AG08395 (cell line): Measurements from ENCODE around the gene CBX6.

Experiments
- DNase-seq: peaks from one replicate; pipeline ENCODE4 v3.0.0; 2012; ENCODE audit warnings: mixed read lengths, low spot score

CBX6 gene

DNA sequence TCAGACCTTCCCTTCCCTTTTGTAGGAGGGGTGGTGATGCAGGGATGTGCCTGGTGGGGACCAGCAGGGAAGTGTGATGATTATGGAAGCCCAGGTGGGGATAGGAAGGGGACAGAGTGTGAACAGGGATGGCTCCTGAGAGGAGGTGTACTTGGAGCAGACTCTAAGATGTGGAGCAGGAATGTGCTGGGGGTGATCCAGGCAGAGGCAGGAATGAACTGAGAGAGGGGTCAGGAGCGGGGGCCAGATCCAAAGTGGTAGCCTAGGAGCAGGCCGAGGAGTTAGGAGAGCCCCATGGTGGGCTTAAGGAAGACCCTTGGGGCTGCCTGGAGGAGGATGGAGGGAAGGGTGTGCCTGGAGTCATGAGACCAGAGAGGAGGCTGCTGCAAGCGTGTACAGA, 31.9 kb downstream of the CBX6 start:
- no peak for DNase-seq

DNA sequence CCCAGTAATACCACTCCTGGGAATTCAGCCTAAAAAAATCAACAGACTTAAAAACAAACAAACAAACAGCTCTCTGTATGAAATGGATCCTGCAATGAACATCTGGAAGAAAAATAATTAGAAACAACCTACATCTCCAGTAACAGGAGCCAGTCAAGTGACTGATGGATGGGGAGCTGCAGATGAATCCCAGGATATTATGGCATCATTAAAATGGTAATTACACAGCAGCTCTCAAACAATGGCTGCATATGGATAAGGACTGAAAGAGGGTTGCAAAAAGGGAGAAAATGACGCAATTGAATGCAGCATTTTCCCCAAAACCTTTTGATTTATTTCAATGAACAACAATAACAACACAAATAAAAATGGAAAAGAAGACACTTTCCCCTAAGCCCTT, 32.3 kb downstream of the CBX6 start:
- no peak for DNase-seq

DNA sequence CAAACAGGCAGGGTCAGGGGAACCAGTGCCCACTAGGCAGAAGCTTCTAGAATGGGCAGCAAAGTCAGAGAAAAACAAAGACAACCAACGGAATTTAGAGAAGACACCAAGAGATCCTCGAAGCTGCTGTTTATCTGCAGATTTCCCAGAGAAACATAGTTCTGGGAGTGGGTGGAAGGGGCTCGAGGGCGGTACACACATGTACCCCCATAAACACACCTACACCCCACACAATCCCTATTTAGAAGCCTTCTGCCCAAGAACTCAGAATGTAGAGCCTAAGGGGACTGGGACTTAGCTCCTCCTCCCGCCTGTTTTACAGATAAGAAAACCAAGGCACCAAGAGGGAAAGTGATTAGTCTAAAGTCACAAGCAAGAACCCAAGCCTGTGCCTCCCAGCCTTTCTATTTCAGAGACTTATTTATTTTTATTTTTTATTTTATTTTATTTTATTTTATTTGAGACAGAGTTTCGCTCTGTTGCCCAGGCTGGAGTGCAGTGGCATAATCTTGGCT, 34.5 kb downstream of the CBX6 start:
- DNase-seq, result no peak

DNA sequence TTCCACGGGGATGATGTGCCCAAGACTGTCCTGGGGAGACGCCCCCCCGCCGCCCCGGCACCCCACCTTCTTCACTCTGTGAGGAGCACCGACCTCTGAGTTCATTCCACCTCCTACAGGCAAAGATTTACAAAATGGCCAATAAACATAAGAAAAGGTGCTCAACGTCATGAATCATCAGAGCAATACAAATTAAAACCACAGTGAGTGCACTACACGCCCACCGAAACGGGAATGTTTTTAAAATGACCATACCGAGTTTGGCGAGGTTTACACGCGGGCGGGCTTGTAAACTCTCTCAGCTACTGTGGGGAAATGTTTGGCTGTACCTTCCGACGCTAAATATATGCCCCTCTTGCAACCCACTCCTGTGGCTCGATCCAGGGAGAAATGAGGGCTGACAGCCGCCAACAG, 36.1 kb downstream of the CBX6 start:
- no peak for DNase-seq

DNA sequence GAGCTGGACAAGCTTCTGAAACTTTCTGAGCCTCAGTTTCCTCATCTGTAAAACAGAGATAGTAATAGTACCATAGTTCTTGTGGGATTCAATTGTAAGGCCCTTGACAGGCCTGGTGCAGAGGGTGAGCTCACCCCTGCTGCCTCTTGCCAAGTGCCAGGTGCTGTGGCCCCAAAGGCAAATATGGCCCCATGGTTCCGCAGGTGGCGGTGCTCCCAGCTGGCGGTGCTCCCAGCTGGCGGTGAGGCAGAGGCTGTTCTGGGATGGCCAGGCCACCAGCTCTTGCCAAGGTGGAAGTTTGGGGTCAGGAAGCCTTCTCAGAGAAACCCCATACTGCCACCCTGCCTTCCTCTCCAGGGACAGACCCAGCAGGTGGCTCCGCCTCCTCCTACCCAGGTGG, 37.0 kb downstream of the CBX6 start:
- no peak for DNase-seq

DNA sequence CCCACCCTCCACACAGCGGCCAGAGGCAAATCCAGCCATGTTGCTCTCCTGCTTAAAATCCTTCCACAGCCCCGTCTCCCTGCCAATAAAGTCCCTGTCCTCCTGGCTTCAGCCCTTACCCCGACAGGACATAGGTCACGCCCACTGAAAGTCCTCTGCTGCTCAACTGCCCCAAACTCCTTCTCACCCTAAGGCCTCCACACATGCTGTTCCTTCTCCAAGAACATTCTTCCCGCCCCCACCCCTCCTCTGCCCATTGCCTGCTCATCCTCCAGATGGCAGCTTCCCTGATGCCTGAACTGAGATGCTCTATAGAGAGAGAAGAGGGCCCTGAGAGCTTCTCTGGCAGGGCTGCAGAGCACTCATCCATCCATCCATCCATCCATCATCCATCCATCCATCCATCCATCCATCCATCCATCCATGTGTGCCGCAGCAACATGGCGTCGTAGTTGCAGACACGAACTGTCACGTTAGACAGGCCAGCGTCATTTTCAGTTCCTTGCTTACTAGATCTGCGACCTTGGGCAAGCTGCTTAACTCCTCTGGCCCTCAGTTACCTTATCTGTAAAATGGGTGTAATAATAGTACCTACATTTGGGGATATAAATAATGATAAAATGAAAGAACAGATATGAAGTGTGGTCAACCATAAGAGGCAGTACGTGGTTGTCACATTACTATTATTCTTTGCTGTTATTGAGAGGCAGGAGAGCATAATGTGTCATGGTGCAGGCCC, 37.6 kb downstream of the CBX6 start:
- no peak for DNase-seq

DNA sequence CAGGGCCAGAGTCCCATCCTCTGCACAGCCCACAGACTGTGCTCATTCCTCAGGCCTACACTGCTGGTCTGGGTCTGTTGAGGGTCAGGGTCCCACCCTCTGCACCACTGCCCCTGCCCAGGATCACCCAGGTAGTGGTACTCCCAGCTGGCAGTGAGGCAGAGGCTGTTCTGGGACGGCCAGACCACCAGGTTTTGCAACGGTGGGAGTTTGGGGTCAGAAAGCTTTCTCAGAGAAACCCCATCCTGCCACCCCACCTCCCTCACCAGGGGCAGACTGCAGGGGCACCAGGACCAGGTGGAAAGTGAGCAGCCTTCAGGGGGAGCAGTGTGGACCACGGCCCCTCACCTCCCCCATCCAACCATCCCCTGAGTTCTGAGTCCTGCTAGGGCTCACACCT, 39.0 kb downstream of the CBX6 start:
- DNase-seq, result no peak

DNA sequence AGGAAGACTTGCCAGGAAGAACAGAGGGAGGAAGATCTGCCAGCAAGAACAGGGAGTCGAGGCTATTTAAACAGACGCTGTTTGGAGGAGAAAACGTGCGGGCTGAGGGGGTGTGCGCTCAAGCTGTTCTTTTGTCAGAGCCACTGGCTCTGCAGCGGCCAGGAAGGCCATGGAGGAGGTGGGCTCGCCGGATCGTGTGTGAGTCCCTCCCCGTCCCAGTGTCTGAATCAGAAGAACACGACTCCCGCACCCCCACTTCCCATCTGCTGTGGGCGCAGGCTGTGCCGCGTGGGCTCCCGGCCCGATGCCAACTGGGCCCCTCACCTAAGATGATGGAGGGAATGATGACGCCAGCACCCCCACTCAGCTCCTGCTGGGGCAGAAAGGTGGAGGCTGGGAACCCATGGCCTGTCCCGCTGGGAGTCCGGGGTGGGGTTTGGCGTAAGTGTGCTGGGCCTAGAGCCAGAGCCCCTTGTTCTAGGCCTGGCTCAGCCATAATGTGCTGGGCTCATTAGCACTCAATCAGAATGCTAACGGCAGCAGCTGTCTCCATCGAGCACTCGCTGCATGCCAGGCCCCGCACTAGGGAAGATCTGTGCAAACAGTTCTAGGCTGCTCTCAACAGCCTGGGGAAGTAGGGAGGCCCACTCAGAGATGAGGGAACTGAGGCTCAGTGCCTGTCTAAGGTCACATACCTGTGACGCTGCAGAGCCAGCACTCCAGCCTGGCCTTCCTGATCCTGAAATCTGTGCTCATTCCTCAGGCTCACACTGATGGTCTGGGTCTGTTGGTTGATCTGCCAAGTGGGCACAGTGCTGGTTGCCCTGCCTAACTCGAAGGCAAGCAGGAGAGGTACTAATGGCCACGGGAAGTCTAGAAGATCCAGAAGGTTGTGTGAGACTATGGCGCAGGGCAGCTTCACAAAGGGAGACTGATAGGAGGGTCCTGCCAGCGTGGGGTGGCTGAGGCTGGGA, 39.7 kb downstream of the CBX6 start:
- DNase-seq, result no peak

DNA sequence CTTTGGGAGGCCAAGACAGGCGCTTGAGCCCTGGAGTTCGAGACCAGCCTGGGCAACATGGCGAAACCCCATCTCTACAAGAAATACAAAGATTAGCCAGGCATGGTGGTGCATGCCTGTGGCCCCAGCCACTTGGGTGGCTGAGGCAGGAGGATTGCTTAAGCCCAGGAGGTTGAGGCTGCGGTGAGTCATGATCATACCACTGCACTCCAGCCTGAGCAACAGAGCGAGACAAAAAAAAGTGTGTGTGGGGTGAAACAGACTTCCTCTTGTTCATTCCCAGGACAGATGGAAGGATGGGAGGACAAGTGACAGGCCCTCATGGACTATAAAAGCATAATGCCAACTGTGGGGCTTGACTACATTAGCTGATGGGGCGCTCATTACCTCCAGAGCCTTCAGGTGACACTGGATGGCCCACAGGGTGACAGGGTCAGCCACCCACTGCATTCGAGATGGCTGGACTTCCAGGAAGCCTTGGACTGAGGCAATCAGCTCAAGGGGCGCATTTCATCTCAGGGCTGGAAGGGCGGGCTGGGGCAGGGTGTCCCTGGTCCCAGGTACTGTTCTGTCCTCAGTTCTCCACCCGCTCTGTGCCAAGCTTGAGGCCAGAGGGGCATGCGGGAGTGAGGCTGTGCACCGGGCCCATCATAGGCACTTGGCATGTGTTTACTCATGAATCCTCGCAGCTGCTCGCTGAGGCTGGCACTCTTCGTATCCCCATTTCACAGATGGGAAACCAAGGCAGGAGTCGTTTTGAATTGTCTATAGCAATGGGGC, 40.7 kb downstream of the CBX6 start:
- no peak for DNase-seq

DNA sequence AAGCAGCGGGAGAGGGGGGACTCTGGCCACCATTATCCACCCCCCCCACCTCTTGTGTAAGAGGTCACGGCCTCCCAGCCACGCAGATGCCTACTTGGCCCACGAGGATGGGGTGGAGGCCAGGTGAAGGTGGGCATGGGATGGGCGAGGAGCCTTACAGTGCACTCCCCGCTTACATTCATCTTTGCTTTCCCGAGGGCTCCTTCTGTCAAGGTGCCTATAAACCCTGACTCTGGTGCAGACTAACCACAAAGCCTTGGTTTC, 41.2 kb downstream of the CBX6 start:
- no peak for DNase-seq

DNA sequence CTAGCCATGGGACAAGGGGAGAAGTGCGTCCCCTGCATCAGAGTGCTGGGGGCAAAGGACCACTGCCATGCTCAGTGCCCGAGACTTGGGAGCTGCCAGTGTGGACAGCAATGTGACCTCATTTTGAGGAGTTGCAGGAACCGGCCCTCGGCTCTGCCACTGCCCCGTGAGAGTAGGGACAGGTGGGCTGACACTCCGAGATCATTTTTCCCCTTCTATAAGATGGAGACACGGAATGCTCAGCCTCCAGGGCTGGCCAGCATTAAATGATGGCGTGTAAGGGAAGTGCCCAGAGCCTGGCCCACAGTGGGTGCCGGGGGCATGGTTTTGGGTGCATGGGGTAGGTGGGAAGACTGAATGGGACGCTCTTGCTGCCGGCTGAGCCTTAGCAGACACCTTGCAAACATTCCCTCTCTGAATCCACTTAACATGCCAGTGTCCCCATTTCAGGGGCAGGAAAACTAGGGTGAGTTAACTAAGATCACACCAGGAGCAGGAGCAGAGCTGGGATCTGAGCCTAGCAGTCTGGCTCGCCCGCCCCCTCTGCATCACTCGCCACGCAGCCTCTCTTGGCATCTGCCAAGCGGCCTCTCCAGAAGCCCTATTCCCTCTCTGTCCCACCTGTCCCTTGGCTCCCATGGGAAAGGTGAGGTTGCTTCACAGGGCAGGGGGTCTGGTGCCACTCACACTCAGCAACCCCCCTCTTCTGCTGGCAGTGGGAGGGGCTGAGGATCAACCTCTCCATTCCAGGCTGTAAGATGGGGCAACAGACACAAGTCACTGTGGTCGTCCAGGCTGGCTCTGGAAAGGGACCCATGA, 41.8 kb downstream of the CBX6 start:
- DNase-seq, result no peak

DNA sequence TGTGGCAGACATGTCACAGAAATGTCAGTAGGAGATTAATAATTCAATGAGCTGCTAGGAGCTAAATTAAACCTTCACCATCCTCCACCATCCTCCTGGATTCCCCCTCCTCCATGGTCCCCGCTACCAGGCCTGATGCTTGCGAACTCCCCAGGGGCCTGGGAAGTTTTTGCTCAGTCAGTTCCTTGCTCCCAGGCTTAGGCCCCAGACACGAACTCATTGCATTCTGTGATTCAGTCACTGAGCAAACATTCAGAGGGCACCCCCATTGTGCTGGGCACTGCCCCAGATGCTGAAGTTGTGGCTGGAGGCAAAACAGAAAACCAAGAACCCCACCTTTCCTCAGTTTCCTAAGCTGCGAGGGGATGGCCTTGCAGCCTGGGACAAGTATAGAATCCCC, 42.5 kb downstream of the CBX6 start:
- no peak for DNase-seq

DNA sequence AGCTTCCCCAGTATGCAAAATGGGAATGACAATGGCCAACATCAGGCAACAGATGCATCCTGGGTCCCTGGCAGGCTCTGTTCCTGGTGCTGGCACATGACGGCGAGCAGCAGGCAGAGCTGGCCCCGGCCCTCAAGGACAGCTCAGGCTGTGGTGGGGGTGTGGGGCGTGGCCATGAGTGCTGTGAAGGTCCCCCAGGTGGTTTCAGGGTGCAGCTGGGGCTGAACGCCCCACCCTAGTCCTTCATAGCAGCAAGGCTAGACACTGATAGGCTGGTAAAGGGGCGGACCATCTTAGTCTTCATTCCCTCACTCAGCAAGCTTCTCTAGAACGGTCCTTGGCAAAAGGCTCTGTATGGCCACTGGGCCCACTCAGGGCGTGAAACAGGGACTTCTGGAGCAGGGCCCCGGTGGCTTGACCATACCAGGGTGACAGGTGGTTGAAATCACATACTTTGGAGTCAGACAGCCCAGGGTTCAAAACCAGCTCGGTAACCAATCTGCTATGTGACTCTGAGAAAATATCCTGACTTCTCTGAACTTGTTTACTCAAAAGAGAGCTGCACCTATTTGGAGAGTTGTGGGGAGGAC, 43.3 kb downstream of the CBX6 start:
- DNase-seq, result no peak

DNA sequence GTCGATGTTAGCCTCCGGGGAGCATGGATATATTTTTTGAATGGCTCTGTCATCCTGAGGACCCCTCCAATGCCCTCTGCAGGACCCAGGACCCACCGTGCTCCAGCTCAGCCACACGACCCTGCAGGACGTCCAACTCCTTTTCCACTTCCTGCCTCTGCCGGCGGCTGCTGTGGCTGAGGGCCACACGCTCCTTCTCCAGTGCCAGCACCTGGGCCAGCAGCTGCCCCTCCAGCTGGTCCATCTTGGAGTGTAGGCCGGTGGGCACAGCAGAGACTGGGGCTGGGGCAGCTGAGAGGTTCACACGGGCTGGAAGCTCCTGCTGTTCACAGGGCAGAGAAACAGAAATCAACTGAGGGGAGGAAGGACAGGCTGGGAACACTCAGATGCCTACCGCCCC, 43.8 kb downstream of the CBX6 start:
- no peak for DNase-seq

DNA sequence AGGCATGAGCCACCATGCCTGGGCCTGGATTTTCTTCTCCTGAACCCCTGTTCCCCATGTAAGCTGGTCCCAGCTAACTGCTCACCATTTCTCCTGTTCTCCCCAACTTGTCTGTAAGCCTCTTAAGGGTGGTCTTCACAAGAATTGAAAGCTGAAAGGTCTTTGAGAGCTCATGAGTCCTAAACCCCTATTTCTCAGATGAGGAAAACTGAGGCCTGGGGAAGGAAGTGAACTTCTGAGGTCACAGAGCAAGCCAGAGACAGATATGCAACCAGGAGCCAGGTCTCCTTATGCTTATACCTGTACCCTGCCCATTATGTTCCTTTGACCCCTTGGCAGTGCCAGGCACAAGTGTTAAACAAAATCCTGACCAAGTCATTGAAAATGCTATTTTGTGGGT, 44.5 kb downstream of the CBX6 start:
- no peak for DNase-seq

DNA sequence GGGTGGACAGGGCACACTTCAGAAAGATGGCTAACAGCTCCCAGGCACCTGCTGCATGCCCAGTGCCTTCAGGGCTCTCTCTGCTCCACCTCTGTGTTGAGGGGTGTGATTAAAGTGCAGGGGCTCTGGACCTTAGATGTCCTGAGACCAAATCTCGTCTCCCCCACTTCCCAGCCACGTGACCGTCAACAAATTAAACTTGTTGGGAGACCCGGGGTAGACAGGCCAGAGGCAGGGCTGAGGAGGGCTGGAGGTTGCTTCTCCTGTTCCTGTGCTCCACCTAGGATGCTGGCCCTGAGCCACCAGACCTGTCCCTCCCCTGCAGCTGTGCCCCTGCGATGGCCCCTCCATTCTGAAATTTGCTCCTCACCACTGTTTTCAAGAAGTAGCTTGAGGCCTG, 45.2 kb downstream of the CBX6 start:
- no peak for DNase-seq

DNA sequence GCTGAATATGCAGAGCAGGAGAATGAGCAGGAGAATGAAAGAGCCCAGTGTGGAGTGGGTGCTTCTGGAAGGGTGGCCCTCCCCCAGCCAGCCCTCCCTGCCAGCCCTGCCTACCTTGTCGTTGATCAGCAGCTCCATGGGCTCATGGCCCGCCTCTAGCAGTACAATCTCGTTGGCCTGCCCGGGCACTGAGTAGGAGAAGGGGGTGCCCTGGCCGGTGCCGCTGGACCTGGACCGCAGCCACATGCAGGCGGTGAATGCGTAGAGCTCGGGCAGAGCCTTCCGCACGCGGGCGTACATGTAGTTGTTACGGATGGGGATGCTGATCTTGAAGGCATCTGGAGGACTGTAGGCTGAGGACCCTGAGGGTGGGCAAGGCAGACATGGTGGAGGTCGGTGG, 45.6 kb downstream of the CBX6 start:
- no peak for DNase-seq

DNA sequence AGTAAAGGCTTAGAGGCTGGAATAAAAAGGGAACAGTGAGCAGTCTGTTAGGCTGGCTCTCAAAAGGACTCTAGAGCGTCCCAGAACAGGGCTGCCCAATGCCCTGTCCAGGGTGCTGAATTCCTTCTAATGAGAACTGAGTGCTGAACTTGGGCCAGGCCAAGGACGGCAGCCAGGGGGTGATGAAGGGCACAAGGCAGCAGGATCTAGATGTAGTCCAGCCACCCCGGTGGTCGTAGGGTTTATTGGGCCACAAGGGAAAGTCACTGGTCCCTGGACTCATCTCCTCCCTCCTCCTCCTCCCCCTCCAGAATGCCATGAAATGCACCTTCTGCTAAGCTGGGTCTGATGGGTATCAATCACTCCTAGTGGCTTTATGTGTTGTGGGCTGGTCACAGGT, 47.4 kb downstream of the CBX6 start:
- DNase-seq, result peak; percentile 79

DNA sequence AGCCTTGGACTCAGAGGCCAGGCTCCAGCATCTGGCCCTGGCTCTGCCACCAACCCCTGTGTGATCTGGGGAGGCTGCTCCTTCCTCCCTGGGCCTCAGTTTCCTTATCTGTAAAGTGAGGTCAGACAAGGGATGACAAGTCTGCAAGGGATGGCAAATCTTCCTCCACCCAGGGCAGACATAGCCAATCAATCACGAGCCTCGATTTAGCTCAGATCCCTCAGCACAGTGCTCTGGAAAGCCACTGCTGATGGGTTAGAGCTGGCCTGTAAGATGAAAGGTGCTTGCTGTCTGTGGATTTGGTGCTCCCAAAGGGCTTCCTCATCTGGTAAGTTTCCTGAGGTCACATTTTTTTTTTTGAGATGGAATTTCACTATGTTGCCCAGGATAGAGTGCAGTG, 48.4 kb downstream of the CBX6 start:
- no peak for DNase-seq

DNA sequence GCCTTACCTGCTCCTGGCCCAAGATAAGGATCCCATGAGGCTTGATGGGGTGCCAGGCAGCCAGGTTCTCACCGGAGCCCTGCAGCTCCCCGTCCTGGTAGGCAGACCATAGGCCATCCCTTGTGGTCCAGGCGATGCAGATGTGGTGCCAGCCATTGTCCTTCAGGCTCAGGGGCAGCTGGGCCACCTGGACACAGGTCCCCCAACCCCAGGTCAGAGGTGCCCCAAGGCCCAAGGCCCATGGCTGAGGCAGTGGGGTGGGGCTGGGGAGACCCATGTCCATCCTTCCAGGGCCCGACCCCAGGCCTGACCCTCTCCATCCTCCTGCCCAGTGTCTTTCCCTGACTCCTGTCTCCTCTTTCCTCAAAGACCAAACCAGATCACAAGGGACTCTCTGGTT, 48.9 kb downstream of the CBX6 start:
- DNase-seq, result no peak

DNA sequence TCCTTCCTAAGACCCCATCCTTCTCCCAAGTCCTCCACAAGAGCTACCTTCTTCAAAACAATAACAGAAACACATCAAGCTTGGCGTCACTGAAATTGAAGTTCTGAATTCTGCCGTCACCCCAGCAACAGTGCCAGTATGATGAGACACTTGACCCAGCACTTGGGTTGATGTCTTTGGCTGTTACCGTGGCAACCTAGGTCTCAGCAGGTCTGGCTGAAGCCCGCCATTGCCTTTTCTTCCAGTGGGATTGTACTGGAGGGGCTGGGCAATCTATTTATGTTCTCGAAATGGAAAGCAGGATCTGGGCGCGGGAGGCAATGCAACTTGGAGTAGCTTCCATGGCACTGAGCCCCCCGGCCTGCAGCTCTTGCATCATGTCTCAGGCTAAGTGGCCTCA, 52.0 kb downstream of the CBX6 start:
- no peak for DNase-seq
